Activated T-helper 2 cell treated with anti-CD3 and anti-CD28 coated beads, Interferon-gamma antibody, Interleukin-2, Interleukin-4, amounts not matched to agents 10 μg/mL and 5 μg/mL and 100 μg/mL, durations not matched to agents 14 hours and 24 hours and 36 hours (primary cell): ENCODE results near the gene OASL. TPM values are rescaled to one million over a fixed set of nuclear protein-coding genes. Genes with fewer than 3 reads are reported as not detected.

ENCODE experiments used
- DNase-seq: peaks from one replicate; pipeline ENCODE4 v3.0.0; 2021; ENCODE audit warnings: low spot score
- H3K27ac Mint-ChIP-seq: one replicate; pipeline ENCODE4 v1.8.0; 2021; ENCODE audit warnings: mixed read lengths
- H3K27me3 Mint-ChIP-seq: one replicate; pipeline ENCODE4 v1.8.0; 2021; ENCODE audit warnings: low read depth, mixed read lengths
- H3K36me3 Mint-ChIP-seq: one replicate; pipeline ENCODE4 v1.8.0; 2021; ENCODE audit warnings: low read depth, mixed read lengths
- H3K4me1 Mint-ChIP-seq: one replicate; pipeline ENCODE4 v1.8.0; 2021; ENCODE audit warnings: low read depth, mixed read lengths
- H3K4me3 Mint-ChIP-seq: one replicate; pipeline ENCODE4 v1.8.0; 2021; ENCODE audit warnings: low read depth, mild to moderate bottlenecking, moderate library complexity, mixed read lengths
- H3K9me3 Mint-ChIP-seq: one replicate; pipeline ENCODE4 v1.8.0; 2021; ENCODE audit warnings: mixed read lengths
- intact Hi-C: fragments of 100-400 bp; cut with micrococcal nuclease; formaldehyde crosslinking; loops from one replicate; pipeline ENCODE4 v1.15.1; 2023
- total RNA-seq: library from RNA; stranded (reverse); gene quantifications from 2 replicates; pipeline ENCODE4 v1.2.3, GENCODE V29; 2022

The OASL gene
- total RNA-seq, 1 donor from 2014 or later = 1.9 TPM

DNA sequence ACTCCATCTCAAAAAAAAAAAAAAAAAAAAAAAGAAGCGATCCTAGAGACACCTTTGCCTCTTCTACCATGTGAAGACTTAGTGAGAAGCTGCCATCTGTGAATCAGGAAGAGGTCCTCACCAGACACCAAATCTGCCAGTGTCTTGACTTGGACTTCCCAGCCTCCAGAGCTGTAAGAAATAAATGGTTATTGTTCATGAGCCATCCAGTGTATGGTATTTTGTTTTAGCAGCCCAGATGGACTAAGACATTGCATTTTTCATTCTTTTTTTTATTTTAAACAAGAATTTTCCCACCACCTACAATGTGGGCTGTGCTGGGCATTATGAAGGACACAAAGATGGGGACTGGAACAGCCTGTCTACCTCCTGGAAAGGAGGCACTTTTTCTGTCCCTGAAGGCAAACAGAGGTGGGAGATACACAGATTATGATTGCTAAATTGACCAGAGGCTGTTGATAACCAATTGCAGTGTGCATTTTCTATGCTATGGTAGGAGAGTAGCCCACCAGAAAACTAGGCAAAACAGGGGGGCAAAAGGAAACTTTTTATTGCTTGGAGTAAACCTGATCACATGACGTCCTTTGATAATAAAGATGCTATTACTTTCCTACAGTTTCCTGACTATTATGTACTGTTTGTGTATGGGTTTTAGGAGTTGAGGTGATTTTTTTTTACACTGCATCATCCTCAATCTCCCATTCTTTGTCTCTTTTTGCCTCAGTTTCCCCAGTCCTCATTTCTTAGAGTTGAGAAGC is 20.0 kb downstream of the OASL start:
- Mint-ChIP-seq H3K27me3 (no peaks in the 10 kb centered on the region), H3K27ac (no peak overlapping the region), H3K9me3 (no peaks in the 10 kb centered on the region), H3K4me1 (peaks cover 10% of the 10 kb centered on the region), H3K4me3 (no peak overlapping the region), H3K36me3 (peaks cover 21% of the 10 kb centered on the region)
- no peak for DNase-seq
- intact Hi-C loops = no loop called here

DNA sequence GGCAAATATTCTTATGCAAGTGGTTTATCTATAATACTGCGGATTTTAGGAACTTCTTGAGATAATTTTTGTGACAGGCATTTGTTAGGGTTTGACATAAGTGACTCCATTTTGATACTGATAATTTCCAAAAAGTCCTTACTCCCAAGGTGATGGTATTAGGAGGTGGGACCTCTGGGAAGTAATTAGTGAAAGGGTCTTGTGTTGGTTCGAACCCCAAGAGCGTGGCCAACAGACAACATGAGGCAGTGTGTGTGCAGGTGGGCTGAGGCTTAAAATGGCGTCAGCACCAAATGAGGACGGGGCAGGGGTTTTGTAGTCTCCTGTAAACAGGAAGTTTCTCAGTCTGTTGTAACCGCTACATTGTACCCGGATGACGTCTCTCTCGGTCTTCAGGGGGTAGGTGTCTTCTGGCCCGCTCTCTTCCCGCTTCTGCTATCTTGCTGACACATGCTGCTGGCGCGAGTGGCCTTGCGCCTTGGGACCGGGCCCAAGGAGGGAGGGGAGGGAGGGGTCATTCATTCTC is 21.0 kb downstream of the OASL start:
- intact Hi-C loops = no loop called here
- Mint-ChIP-seq H3K36me3 (peaks cover 20% of the 10 kb centered on the region), H3K4me1 (peaks cover 10% of the 10 kb centered on the region), H3K27me3 (no peaks in the 10 kb centered on the region), H3K4me3 (no peak overlapping the region), H3K27ac (no peak overlapping the region), H3K9me3 (no peaks in the 10 kb centered on the region)
- DNase-seq = no peak

DNA sequence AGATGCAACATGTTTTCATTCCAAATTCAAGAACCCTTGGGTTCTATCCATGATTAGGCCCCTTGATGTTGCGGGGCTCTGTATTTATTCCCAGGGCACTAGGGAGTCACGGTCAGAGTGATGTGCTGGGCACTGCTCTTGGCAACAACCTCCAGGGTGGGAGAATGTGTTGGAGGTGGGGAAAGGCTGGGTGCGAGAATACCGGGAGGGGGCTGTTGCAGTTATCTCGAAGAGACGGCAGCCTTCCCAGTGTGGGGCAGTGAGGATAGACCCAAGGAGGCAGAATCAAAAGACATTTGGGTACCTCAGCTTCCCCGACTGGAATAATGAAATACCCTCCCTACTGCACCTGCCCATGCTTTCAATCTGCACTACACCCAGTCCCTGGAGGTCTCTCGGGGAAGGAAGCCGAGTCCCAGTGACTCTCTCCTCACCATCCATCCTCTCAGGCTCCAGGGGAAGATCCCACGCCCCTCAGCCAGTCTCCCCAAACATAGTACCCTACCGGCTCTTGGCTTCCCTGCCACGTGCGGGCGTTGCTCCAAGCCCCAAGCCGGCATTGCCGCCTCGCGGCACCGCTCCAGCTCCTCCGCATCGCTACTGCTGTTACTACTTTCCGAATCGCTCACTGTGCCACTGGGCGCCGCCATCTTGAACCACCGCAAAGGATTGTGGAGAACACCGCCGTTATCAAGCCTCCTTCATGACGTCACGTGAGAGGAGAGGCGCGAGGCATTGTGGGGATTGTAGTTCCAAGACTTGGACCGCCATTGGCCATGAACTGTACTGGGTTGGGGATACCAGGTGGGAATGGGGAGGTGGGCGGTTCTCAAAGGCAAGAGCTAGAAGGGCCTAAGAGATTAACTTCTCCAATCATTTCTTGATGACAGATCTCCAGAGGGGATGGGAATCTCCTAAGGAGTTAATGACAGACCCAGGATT is 22.9 kb downstream of the OASL start, which contains the start of gene C12orf43:
Gene C12orf43 (minus strand): TSS at position 663 of the 942 bp plus-strand sequence. CDS start 13 bp downstream, at position 650.
- Mint-ChIP-seq H3K9me3 (no peaks in the 10 kb centered on the region), H3K36me3 (peaks cover 26% of the 10 kb centered on the region), H3K27me3 (no peaks in the 10 kb centered on the region), H3K4me1 (peaks cover 10% of the 10 kb centered on the region), H3K27ac (peak within 1 kb of the TSS; percentile 98), H3K4me3 (peak within 1 kb of the TSS; percentile 100)
- intact Hi-C loops = loop anchor here (1.0 kb wide), 2 partner anchors 22 to 44 kb away; no protein-coding TSS in a partner anchor
- DNase-seq = peak; percentile 90

- intact Hi-C loops = no loop called here
- peak overlapping the region; percentile 27 for H3K4me3 Mint-ChIP-seq
- H3K27ac Mint-ChIP-seq = no peak overlapping the region
- no peaks in the 10 kb centered on the region for H3K9me3 Mint-ChIP-seq
- no peak for DNase-seq
- peaks cover 41% of the 10 kb centered on the region for H3K36me3 Mint-ChIP-seq
- peaks cover 10% of the 10 kb centered on the region for H3K4me1 Mint-ChIP-seq
- H3K27me3 Mint-ChIP-seq = no peaks in the 10 kb centered on the region
These were observed 25.3 kb downstream of the OASL start for GRCh38 chr12:121013715-121014114.

- intact Hi-C loops = no loop called here
- peaks cover 10% of the 10 kb centered on the region for H3K4me1 Mint-ChIP-seq
- no peaks in the 10 kb centered on the region for H3K9me3 Mint-ChIP-seq
- H3K27ac Mint-ChIP-seq = no peak overlapping the region
- DNase-seq = no peak
- H3K36me3 Mint-ChIP-seq = peaks cover 53% of the 10 kb centered on the region
- H3K4me3 Mint-ChIP-seq = no peak overlapping the region
- no peaks in the 10 kb centered on the region for H3K27me3 Mint-ChIP-seq
These were observed 27.2 kb downstream of the OASL start for GRCh38 chr12:121011820-121012219.

DNA sequence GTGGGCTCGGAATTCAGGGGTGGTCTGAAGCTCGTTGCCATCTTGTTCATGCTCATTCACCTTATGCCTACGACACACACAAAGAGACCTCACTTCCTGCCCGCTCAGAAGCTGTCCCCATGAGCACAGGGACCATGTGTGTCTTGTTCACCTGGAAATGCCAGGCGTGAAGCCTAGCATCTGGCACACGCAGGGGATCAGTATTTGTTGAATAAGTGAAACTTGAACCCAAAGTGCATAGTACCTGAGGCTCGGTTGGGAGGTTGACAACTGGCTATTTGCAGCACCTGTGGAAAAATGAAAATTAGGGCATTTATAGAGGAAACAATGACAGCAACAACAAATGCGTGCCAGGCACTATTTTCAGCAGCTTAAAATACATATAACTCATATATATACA is 28.2 kb downstream of the OASL start:
- Mint-ChIP-seq H3K4me1 (peaks cover 6% of the 10 kb centered on the region), H3K27ac (no peak overlapping the region), H3K4me3 (no peak overlapping the region), H3K36me3 (peaks cover 50% of the 10 kb centered on the region), H3K9me3 (no peaks in the 10 kb centered on the region), H3K27me3 (no peaks in the 10 kb centered on the region)
- no peak for DNase-seq
- intact Hi-C loops = no loop called here

- intact Hi-C loops = loop anchor here (5.0 kb wide), 1 partner anchor 88 kb away; no protein-coding TSS in a partner anchor
- Mint-ChIP-seq H3K9me3 (no peaks in the 10 kb centered on the region), H3K27me3 (no peaks in the 10 kb centered on the region), H3K4me3 (no peak overlapping the region), H3K27ac (no peak overlapping the region), H3K36me3 (peaks cover 57% of the 10 kb centered on the region), H3K4me1 (peaks cover 5% of the 10 kb centered on the region)
- no peak for DNase-seq
These were observed 29.3 kb downstream of the OASL start for GRCh38 chr12:121009741-121010140.

GRCh38 chr12:121008347-121009098 is 30.5 kb downstream of the OASL start:
- DNase-seq = no peak
- intact Hi-C loops = loop anchor here (5.0 kb wide), 1 partner anchor 89 kb away; no protein-coding TSS in a partner anchor
- Mint-ChIP-seq H3K27me3 (no peaks in the 10 kb centered on the region), H3K36me3 (peaks cover 66% of the 10 kb centered on the region), H3K4me3 (no peak overlapping the region), H3K9me3 (no peaks in the 10 kb centered on the region), H3K4me1 (peaks cover 3% of the 10 kb centered on the region), H3K27ac (no peak overlapping the region)

GRCh38 chr12:121005346-121005815 is 33.7 kb downstream of the OASL start:
- Mint-ChIP-seq H3K27ac (peak overlapping the region; percentile 25), H3K36me3 (peaks cover 51% of the 10 kb centered on the region)

DNA sequence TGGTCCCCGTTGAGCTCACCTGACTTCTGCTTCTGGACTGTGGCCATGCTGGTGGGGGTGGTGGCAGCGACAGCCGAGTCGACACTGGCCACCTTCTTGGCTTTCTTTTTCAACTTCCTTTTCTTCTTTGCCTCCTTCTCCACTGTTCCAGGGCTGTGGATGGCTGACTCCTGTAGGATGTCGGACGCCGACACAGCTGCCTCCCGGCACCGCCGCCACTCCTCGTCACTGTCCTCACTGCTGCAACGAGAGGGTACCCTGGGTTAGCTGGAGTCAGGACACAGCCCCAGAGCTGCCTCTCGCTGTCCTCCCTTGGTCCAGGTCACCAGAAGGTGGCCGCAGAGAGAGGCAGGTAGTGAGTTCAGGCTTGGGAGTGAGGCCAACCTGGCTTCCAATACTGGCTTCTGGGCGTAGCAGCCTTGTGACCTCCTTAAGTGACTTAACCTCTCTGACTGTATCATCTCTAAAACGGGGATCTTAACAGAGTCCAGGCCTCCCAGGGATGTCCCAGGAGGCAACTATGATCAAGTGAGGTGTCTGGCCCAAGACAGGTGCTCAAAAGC is 34.7 kb downstream of the OASL start:
- DNase-seq = no peak
- H3K4me3 Mint-ChIP-seq = no peak overlapping the region
- no peak overlapping the region for H3K27ac Mint-ChIP-seq
- H3K9me3 Mint-ChIP-seq = no peaks in the 10 kb centered on the region
- peaks cover 3% of the 10 kb centered on the region for H3K4me1 Mint-ChIP-seq
- peaks cover 47% of the 10 kb centered on the region for H3K36me3 Mint-ChIP-seq
- no peaks in the 10 kb centered on the region for H3K27me3 Mint-ChIP-seq
- intact Hi-C loops = no loop called here

More at GRCh38 chr12:121005346-121005815, 33.7 kb downstream of the OASL start:
- peaks cover 3% of the 10 kb centered on the region for H3K4me1 Mint-ChIP-seq
- H3K27me3 Mint-ChIP-seq = no peaks in the 10 kb centered on the region
- H3K9me3 Mint-ChIP-seq = no peaks in the 10 kb centered on the region
- intact Hi-C loops = loop anchor here (1.0 to 5.0 kb wide), 3 partner anchors 55 to 105 kb away; no protein-coding TSS in a partner anchor
- peak; percentile 41 for DNase-seq
- no peak overlapping the region for H3K4me3 Mint-ChIP-seq

DNA sequence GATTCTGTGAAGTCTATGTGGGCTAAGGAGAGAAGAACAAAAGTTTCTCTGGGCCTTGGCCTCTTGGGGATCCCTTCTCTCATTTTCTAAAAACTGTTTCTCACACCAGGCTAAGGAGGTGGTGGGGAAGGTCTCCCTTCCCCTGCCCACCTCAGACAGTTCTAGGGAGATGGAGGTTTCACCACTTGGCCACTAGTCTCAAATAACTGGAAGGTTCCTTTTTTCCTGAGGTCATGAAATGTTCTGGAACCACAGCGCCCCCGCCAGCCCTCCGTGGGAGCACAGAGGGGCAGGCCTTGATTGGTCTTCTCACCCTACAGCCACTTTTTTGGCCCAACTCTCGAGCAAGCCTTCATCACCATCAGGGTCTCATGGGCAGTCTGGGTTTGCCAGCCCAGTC is 35.4 kb downstream of the OASL start:
- Mint-ChIP-seq H3K4me1 (peaks cover 3% of the 10 kb centered on the region), H3K36me3 (peaks cover 40% of the 10 kb centered on the region), H3K4me3 (no peak overlapping the region), H3K9me3 (no peaks in the 10 kb centered on the region), H3K27ac (no peak overlapping the region), H3K27me3 (no peaks in the 10 kb centered on the region)
- intact Hi-C loops = no loop called here
- DNase-seq = no peak
